ENCODE measurements around the gene SPIRE1.

The SPIRE1 gene

GRCh38 chr18:12443551-12443950, 214.4 kb downstream of the SPIRE1 start:
- no peak for DNase-seq (ENCODE audit: low read depth)

GRCh38 chr18:12442946-12443345, 215.0 kb downstream of the SPIRE1 start:
- DNase-seq (ENCODE audit: low read depth): no peak

GRCh38 chr18:12441475-12442034, 216.4 kb downstream of the SPIRE1 start:
- DNase-seq (ENCODE audit: low read depth): no peak

GRCh38 chr18:12438257-12438656, 219.7 kb downstream of the SPIRE1 start:
- no peak for DNase-seq (ENCODE audit: low read depth)

GRCh38 chr18:12435867-12436266, 222.0 kb downstream of the SPIRE1 start:
- no peak for DNase-seq (ENCODE audit: low read depth)

GRCh38 chr18:12434541-12434929, 223.4 kb downstream of the SPIRE1 start:
- DNase-seq (ENCODE audit: low read depth): no peak

GRCh38 chr18:12433829-12434540, 223.9 kb downstream of the SPIRE1 start:
- DNase-seq (ENCODE audit: low read depth): no peak

- no peak for DNase-seq (ENCODE audit: low read depth)
Measured at GRCh38 chr18:12432881-12433280, 225.0 kb downstream of the SPIRE1 start.

GRCh38 chr18:12432196-12432595, 225.7 kb downstream of the SPIRE1 start:
- DNase-seq (ENCODE audit: low read depth): no peak

GRCh38 chr18:12431561-12431960, 226.3 kb downstream of the SPIRE1 start:
- DNase-seq (ENCODE audit: low read depth): no peak

GRCh38 chr18:12430137-12430990, 227.5 kb downstream of the SPIRE1 start:
- DNase-seq (ENCODE audit: low read depth): no peak

- DNase-seq (ENCODE audit: low read depth): no peak
Measured at GRCh38 chr18:12429556-12429955, 228.4 kb downstream of the SPIRE1 start.

GRCh38 chr18:12428923-12429322, 229.0 kb downstream of the SPIRE1 start:
- no peak for DNase-seq (ENCODE audit: low read depth)

GRCh38 chr18:12426924-12427323, 231.0 kb downstream of the SPIRE1 start:
- DNase-seq (ENCODE audit: low read depth): no peak

GRCh38 chr18:12424252-12424651, 233.7 kb downstream of the SPIRE1 start:
- DNase-seq (ENCODE audit: low read depth): no peak

GRCh38 chr18:12423820-12424219, 234.1 kb downstream of the SPIRE1 start:
- DNase-seq (ENCODE audit: low read depth): no peak

GRCh38 chr18:12423393-12423792, 234.5 kb downstream of the SPIRE1 start:
- DNase-seq (ENCODE audit: low read depth): no peak

GRCh38 chr18:12422936-12423335, 235.0 kb downstream of the SPIRE1 start:
- DNase-seq (ENCODE audit: low read depth): no peak

GRCh38 chr18:12421732-12422131, 236.2 kb downstream of the SPIRE1 start:
- no peak for DNase-seq (ENCODE audit: low read depth)

GRCh38 chr18:12420821-12421421, 237.0 kb downstream of the SPIRE1 start:
- DNase-seq (ENCODE audit: low read depth): no peak

- no peak for DNase-seq (ENCODE audit: low read depth)
Measured at GRCh38 chr18:12417687-12418086, 240.2 kb downstream of the SPIRE1 start.

- no peak for DNase-seq (ENCODE audit: low read depth)
Measured at GRCh38 chr18:12416098-12416729, 241.7 kb downstream of the SPIRE1 start.
